Kidney tubule cell (primary cell): ENCODE results near the gene FGFR3.
A peak's percentile ranks its signal among the peaks of the same experiment; 100 is the strongest.

ENCODE experiments used
- DNase-seq: peaks from one replicate; pipeline ENCODE4 v3.0.0-alpha.2; 2018; ENCODE audit warnings: low spot score

FGFR3 gene

GRCh38 chr4:1756893-1757779, 36.0 kb upstream of the FGFR3 start:
- no peak for DNase-seq

- DNase-seq: no peak
Measured at GRCh38 chr4:1757836-1758235, 35.3 kb upstream of the FGFR3 start.

GRCh38 chr4:1758306-1759121, 34.6 kb upstream of the FGFR3 start:
- DNase-seq: no peak

- no peak for DNase-seq
Measured at GRCh38 chr4:1759170-1759817, 33.8 kb upstream of the FGFR3 start.

- no peak for DNase-seq
Measured at GRCh38 chr4:1759818-1760223, 33.3 kb upstream of the FGFR3 start.

- DNase-seq: no peak
Measured at GRCh38 chr4:1760521-1761071, 32.5 kb upstream of the FGFR3 start.

- DNase-seq: no peak
Measured at GRCh38 chr4:1761130-1761689, 31.9 kb upstream of the FGFR3 start.

- DNase-seq: no peak
Measured at GRCh38 chr4:1762264-1763010, 30.7 kb upstream of the FGFR3 start.

- DNase-seq: no peak
Measured at GRCh38 chr4:1763070-1763549, 30.0 kb upstream of the FGFR3 start.

- DNase-seq: peak; percentile 37
Measured at GRCh38 chr4:1763550-1764080, 29.5 kb upstream of the FGFR3 start.

GRCh38 chr4:1764670-1765069, 28.4 kb upstream of the FGFR3 start:
- no peak for DNase-seq

GRCh38 chr4:1765409-1766072, 27.6 kb upstream of the FGFR3 start:
- DNase-seq: peak; percentile 30

- no peak for DNase-seq
Measured at GRCh38 chr4:1766106-1767060, 26.7 kb upstream of the FGFR3 start.

GRCh38 chr4:1767061-1767769, 25.9 kb upstream of the FGFR3 start:
- DNase-seq: no peak

GRCh38 chr4:1767770-1768366, 25.2 kb upstream of the FGFR3 start:
- DNase-seq: peak; percentile 59

- no peak for DNase-seq
Measured at GRCh38 chr4:1768367-1769034, 24.6 kb upstream of the FGFR3 start.

GRCh38 chr4:1769692-1770091, 23.4 kb upstream of the FGFR3 start:
- DNase-seq: no peak
